H1 (cell line): Measurements from ENCODE around the gene DLL1. TPM values are rescaled to one million over a fixed set of nuclear protein-coding genes. Genes with fewer than 3 reads are reported as not detected.

Experiments
- CTCF ChIA-PET: fragments of 300-600 bp; sonication (Branson Sonifier 250); formaldehyde crosslinking; loops from one replicate; lab custom pipeline; 2021; ENCODE audit not compliant: partially characterized antibody; lab: Charles Lee
- POLR2A ChIA-PET: fragments of 300-600 bp; sonication (Branson Sonifier 250); formaldehyde crosslinking; loops from one replicate; lab custom pipeline; 2021; ENCODE audit warnings: inconsistent platforms; ENCODE audit not compliant: partially characterized antibody; lab: Charles Lee
- DNase-seq, 2 experiments: peaks; one replicate each; pipeline versions ENCODE4 v3.0.0 to v3.0.0-alpha.2; 2010 to 2022; ENCODE audit warnings: low spot score in 2 of 2, low read depth in 1 of 2, mixed read lengths in 1 of 2
- FAIRE-seq: peaks from 2 replicates; lab custom pipeline; 2011; peaks lifted over from hg19 to GRCh38; lab: Jason Lieb, UNC
- H2AFZ ChIP-seq: 2 replicates; pipeline ENCODE4 v1.8.1; 2012; ENCODE audit warnings: low read length, inconsistent platforms
- H2AK5ac ChIP-seq: 2 replicates; pipeline ENCODE4 v1.6.1; 2013; ENCODE audit warnings: low read depth, low read length
- H2BK120ac ChIP-seq: replicated peaks from 2 replicates; pipeline ENCODE3; 2013; ENCODE audit warnings: low read depth, low read length, inconsistent platforms
- H2BK12ac ChIP-seq: 2 replicates; pipeline ENCODE4 v1.6.1; 2013; ENCODE audit warnings: low read depth, low read length
- H2BK15ac ChIP-seq: 2 replicates; pipeline ENCODE4 v1.6.1; 2013; ENCODE audit warnings: low read length
- H2BK20ac ChIP-seq: 2 replicates; pipeline ENCODE4 v1.6.1; 2013; ENCODE audit warnings: low read length
- H2BK5ac ChIP-seq: 2 replicates; pipeline ENCODE4 v1.6.1; 2013; ENCODE audit warnings: low read depth, low read length
- H3K14ac ChIP-seq: 2 replicates; pipeline ENCODE4 v1.6.1; 2013; ENCODE audit warnings: inconsistent platforms; ENCODE audit not compliant: insufficient read length
- H3K18ac ChIP-seq: 2 replicates; pipeline ENCODE4 v1.6.1; 2013; ENCODE audit warnings: low read length; ENCODE audit errors: extremely low read depth
- H3K23ac ChIP-seq: 2 replicates; pipeline ENCODE4 v1.6.1; 2013; ENCODE audit warnings: inconsistent platforms; ENCODE audit not compliant: insufficient read length
- H3K23me2 ChIP-seq: 2 replicates; pipeline ENCODE4 v1.6.1; 2013; ENCODE audit warnings: low read depth, low read length
- H3K27ac ChIP-seq: 2 replicates; pipeline ENCODE4 v1.6.1; 2011; ENCODE audit warnings: low read depth, low read length, inconsistent platforms
- H3K27me3 ChIP-seq, 4 experiments: replicated peaks in 1 of 4; 1 replicate in 1 of 4; 2 replicates in 3 of 4; pipeline versions ENCODE4 v1.6.1 to v1.8.1; 2011 to 2013; ENCODE audit warnings: low read length in 3 of 4, mild to moderate bottlenecking in 3 of 4, inconsistent platforms in 2 of 4, mixed read lengths in 2 of 4, moderate library complexity in 1 of 4; ENCODE audit not compliant: control insufficient read depth in 3 of 4, insufficient read depth in 3 of 4; ENCODE audit errors: extremely low read depth in 1 of 4
- H3K36me3 ChIP-seq, 4 experiments: 2 replicates each; pipeline versions ENCODE4 v1.6.1 to v1.8.1; 2011 to 2013; ENCODE audit warnings: mild to moderate bottlenecking in 4 of 4, low read length in 3 of 4, moderate library complexity in 2 of 4, control low read depth in 1 of 4, inconsistent platforms in 1 of 4; ENCODE audit not compliant: insufficient read depth in 4 of 4, control insufficient read depth in 2 of 4
- H3K4ac ChIP-seq: replicated peaks from 2 replicates; pipeline ENCODE3; 2013; ENCODE audit warnings: low read length, low read depth, mixed read lengths, inconsistent platforms; ENCODE audit not compliant: insufficient read length
- H3K4me1 ChIP-seq, 4 experiments: replicated peaks in 1 of 4; 1 replicate in 1 of 4; 2 replicates in 3 of 4; pipeline versions ENCODE4 v1.6.1 to v1.8.1; 2011 to 2013; ENCODE audit warnings: low read length in 3 of 4, inconsistent platforms in 2 of 4, mixed read lengths in 1 of 4; ENCODE audit not compliant: insufficient read depth in 4 of 4, control insufficient read depth in 3 of 4
- H3K4me2 ChIP-seq, 2 experiments: 2 replicates each; pipeline versions ENCODE4 v1.6.1 to v1.8.1; 2011 to 2013; ENCODE audit warnings: low read depth in 2 of 2, low read length in 2 of 2, control low read depth in 1 of 2, inconsistent platforms in 1 of 2, mild to moderate bottlenecking in 1 of 2; ENCODE audit not compliant: insufficient read depth in 1 of 2
- H3K4me3 ChIP-seq, 4 experiments: fragments of 200-600, 300-600 bp in 1 of 4; sonication (generic), shearing (Covaris generic), sonication (Bioruptor Twin) in 1 of 4; 2 replicates each; pipeline versions ENCODE4 v1.5.1 to v1.8.1; 2011 to 2016; ENCODE audit warnings: low read length in 4 of 4, low read depth in 3 of 4, control low read depth in 2 of 4, inconsistent platforms in 2 of 4, mild to moderate bottlenecking in 2 of 4, mixed read lengths in 1 of 4, moderate library complexity in 1 of 4; ENCODE audit not compliant: insufficient read depth in 2 of 4; ENCODE audit errors: extremely low read depth in 1 of 4
- H3K56ac ChIP-seq: replicated peaks from 2 replicates; pipeline ENCODE3; 2013; ENCODE audit warnings: low read depth, mild to moderate bottlenecking, mixed read lengths, low read length, inconsistent platforms; ENCODE audit not compliant: insufficient read length
- H3K79me1 ChIP-seq: 2 replicates; pipeline ENCODE4 v1.6.1; 2013; ENCODE audit warnings: low read depth, low read length, control low read depth
- H3K79me2 ChIP-seq, 2 experiments: 2 replicates each; pipeline versions ENCODE4 v1.6.1 to v1.8.1; 2012 to 2013; ENCODE audit warnings: low read length in 2 of 2, mild to moderate bottlenecking in 2 of 2, inconsistent platforms in 1 of 2; ENCODE audit not compliant: insufficient read depth in 2 of 2, control insufficient read depth in 1 of 2
- H3K9ac ChIP-seq, 4 experiments: replicated peaks in 1 of 4; 1 replicate in 1 of 4; 2 replicates in 3 of 4; pipeline versions ENCODE4 v1.6.1 to v1.8.1; 2011 to 2013; ENCODE audit warnings: low read depth in 3 of 4, low read length in 3 of 4, control low read depth in 2 of 4, mild to moderate bottlenecking in 2 of 4, moderate library complexity in 2 of 4, inconsistent platforms in 1 of 4; ENCODE audit errors: extremely low read depth in 1 of 4
- H3K9me3 ChIP-seq, 2 experiments: 2 replicates each; pipeline versions ENCODE4 v1.6.1 to v1.8.1; 2012 to 2013; ENCODE audit warnings: mild to moderate bottlenecking in 2 of 2, moderate library complexity in 2 of 2, control low read depth in 1 of 2, inconsistent platforms in 1 of 2, low read depth in 1 of 2, low read length in 1 of 2, mixed read lengths in 1 of 2; ENCODE audit not compliant: insufficient read depth in 2 of 2
- H4K20me1 ChIP-seq, 2 experiments: replicated peaks in 1 of 2; 2 replicates each; pipeline versions ENCODE3 to v1.8.1; 2011 to 2013; ENCODE audit warnings: inconsistent platforms in 2 of 2, low read length in 2 of 2, mild to moderate bottlenecking in 1 of 2; ENCODE audit not compliant: insufficient read depth in 2 of 2, control insufficient read depth in 1 of 2
- H4K5ac ChIP-seq: 2 replicates; pipeline ENCODE4 v1.6.1; 2013; ENCODE audit warnings: low read length, low read depth, mixed read lengths, inconsistent platforms; ENCODE audit not compliant: insufficient read length
- H4K8ac ChIP-seq: 2 replicates; pipeline ENCODE4 v1.8.0; 2013; ENCODE audit warnings: mild to moderate bottlenecking, moderate library complexity, low read length, inconsistent platforms; ENCODE audit not compliant: insufficient read depth; ENCODE audit errors: extremely low read depth
- H4K91ac ChIP-seq: replicated peaks from 2 replicates; pipeline ENCODE3; 2013; ENCODE audit warnings: low read length, mixed read lengths, inconsistent platforms; ENCODE audit not compliant: insufficient read length
- BACH1 ChIP-seq: IDR thresholded peaks from 2 replicates; pipeline ENCODE4 v1.6.1; 2012; ENCODE audit warnings: low read length, improper control_type of control experiment
- GTF2F1 ChIP-seq: IDR thresholded peaks from 2 replicates; pipeline ENCODE4 v1.6.1; 2012; ENCODE audit warnings: low read depth, low read length, improper control_type of control experiment, borderline replicate concordance
- KDM5A ChIP-seq: fragments of 200-600 bp; IDR thresholded peaks from 2 replicates; pipeline ENCODE4 v1.7.1; 2012; ENCODE audit warnings: mild to moderate bottlenecking, low read length, inconsistent platforms, mixed read lengths
- RAD21 ChIP-seq, 2 experiments: IDR thresholded peaks in 1 of 2; conservative IDR thresholded peaks in 1 of 2; 2 replicates each; pipeline ENCODE4 v1.6.1; 2011; ENCODE audit warnings: low read depth in 2 of 2, low read length in 2 of 2, improper control_type of control experiment in 1 of 2, inconsistent platforms in 1 of 2, mild to moderate bottlenecking in 1 of 2, moderate library complexity in 1 of 2
- TAF7 ChIP-seq: optimal IDR thresholded peaks from 2 replicates; pipeline ENCODE3; 2011; ENCODE audit warnings: low read depth, mild to moderate bottlenecking, inconsistent platforms, low read length, moderate library complexity, borderline replicate concordance
- YY1 ChIP-seq: IDR thresholded peaks from 2 replicates; pipeline ENCODE4 v1.6.1; 2011; ENCODE audit warnings: low read depth, mild to moderate bottlenecking, low read length
- WGBS, 2 experiments: shearing (Covaris generic) in 1 of 2; methylation state at CpG; one replicate each; pipeline versions ENCODE4 v1.1.6 to v1.1.7; 2013 to 2015; ENCODE audit warnings: low lambda C conversion rate in 2 of 2, mixed read lengths in 2 of 2, inconsistent platforms in 1 of 2, low coverage in 1 of 2, missing lambda C conversion rate in 1 of 2; ENCODE audit not compliant: insufficient replicate concordance in 2 of 2, insufficient coverage in 1 of 2, insufficient read length in 1 of 2; ENCODE audit errors: extremely low coverage in 1 of 2, missing lambda C conversion rate in 1 of 2; 5-methylcytosine and 5-hydroxymethylcytosine counted together
- polyA plus RNA-seq, 7 experiments: library from polyadenylated mRNA; depleted of rRNA in 3 of 7; stranded (reverse) in 5 of 7; unstranded in 2 of 7; fragments of >200 nt in 5 of 7; fragments of 200-250 nt in 2 of 7; gene quantifications; 1 replicate in 5 of 7; 2 replicates in 1 of 7; 4 replicates in 1 of 7; pipeline versions ENCODE4 v1.2.1 to v1.2.3, GENCODE V29; 2011 to 2013; ENCODE audit warnings: missing spikeins in 2 of 7, mixed read lengths in 2 of 7
- total RNA-seq: library from RNA; stranded (reverse); fragmentation: NEBNext Ultra II Directional; extraction: Animal tissue kit (Norgen Biotek cat#: 25700); gene quantifications from 2 replicates; pipeline ENCODE4 v1.2.1, GENCODE V29; 2021
- TF ChIP-seq, protein P1 (sequence below): IDR thresholded peaks from 2 replicates; pipeline ENCODE4 v1.6.1; 2012; ENCODE audit warnings: low read length, inconsistent platforms

DLL1 gene
- total and polyA plus RNA-seq, 2 of the 8 experiments (the other 6 are each of a cell fraction or from before 2014, with no cell fraction given), result 1.7 to 3.8 TPM

DNA sequence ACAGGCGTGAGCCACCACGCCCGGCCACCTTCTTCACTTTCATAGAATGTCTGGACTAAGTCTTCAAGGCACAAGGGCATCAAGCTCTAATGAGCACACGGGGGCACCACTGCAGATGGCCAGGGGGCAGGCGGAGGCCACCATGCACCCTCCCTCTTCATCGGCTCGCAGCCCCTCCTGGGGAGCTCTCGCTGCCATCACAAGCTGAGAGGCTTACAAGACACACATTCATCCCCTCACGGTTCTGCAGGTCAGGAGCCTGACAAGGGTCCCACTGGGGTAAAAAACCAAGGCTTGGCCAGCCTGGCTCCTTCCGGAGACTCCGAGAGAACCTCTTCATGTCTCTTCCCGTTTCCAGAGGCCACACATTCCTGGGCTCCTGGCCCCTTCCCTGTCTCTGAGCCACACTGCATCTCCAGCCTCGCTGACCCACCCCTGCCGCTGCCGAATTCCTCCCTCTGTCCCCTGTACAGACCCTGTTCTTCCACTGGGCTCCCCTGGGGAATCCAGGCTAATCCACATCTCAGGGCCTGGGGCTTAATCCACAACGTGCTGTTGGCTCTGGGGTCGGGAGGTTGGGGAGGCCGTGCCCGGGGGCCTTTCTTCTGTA lies 19.8 kb downstream of the DLL1 start:
- Histone ChIP-seq H3K79me1 (no peaks in the 10 kb centered on the region), H3K4me3 (no peak overlapping the region), H3K4ac (no peak overlapping the region), H4K5ac (no peak overlapping the region), H3K36me3 (no peaks in the 10 kb centered on the region), H3K9me3 (no peaks in the 10 kb centered on the region), H3K56ac (no peak overlapping the region), H3K27ac (no peak overlapping the region), H4K91ac (no peak overlapping the region), H3K9ac (no peak overlapping the region), H3K79me2 (no peaks in the 10 kb centered on the region), H2BK15ac (no peak overlapping the region), H3K4me2 (no peak overlapping the region), H3K18ac (no peak overlapping the region), H2AFZ (no peak overlapping the region), H3K14ac (no peak overlapping the region), H3K23me2 (no peaks in the 10 kb centered on the region), H3K27me3 (no peaks in the 10 kb centered on the region), H2BK12ac (no peak overlapping the region), H2BK5ac (no peak overlapping the region), H4K20me1 (no peaks in the 10 kb centered on the region), H4K8ac (no peak overlapping the region), H2BK20ac (no peak overlapping the region), H3K23ac (no peak overlapping the region), H2BK120ac (no peak overlapping the region), H2AK5ac (no peak overlapping the region), H3K4me1 (peaks cover 0 to 5% (median under 1%) of the 10 kb centered on the region in 4 experiments; a peak in 2 of 7 replicates)
- TF ChIP-seq YY1, result no peak
- TF ChIP-seq, protein P1, sequence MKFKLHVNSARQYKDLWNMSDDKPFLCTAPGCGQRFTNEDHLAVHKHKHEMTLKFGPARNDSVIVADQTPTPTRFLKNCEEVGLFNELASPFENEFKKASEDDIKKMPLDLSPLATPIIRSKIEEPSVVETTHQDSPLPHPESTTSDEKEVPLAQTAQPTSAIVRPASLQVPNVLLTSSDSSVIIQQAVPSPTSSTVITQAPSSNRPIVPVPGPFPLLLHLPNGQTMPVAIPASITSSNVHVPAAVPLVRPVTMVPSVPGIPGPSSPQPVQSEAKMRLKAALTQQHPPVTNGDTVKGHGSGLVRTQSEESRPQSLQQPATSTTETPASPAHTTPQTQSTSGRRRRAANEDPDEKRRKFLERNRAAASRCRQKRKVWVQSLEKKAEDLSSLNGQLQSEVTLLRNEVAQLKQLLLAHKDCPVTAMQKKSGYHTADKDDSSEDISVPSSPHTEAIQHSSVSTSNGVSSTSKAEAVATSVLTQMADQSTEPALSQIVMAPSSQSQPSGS, result no peak
- TF ChIP-seq BACH1, result no peak
- no peak for TF ChIP-seq RAD21 (IDR thresholded peaks at IDR 0.05 in 1 of 2, conservative IDR thresholded peaks at IDR 0.05 in 1 of 2; ENCODE audit: low read depth in 2 of 2, low read length in 2 of 2)
- TF ChIP-seq KDM5A, result no peak
- TF ChIP-seq TAF7, result no peak
- no peak for TF ChIP-seq GTF2F1
- ChIA-PET POLR2A (interaction anchor here (4.8 kb wide), 1 partner anchor 19 kb away, joined by 17 read pairs; the partner anchor contains the start of gene DLL1), CTCF (interaction anchor here (1.2 to 1.8 kb wide), 3 partner anchors 9 to 109 kb away, joined by 3 to 6 read pairs (median 4); no protein-coding TSS in a partner anchor)
- no peak for DNase-seq
- 94% methylated on average over 19 of the region's 19 CpGs; no CpG with 5 or more reads in 1 of the 2 experiments for WGBS, 2 experiments
- no peak for FAIRE-seq
